DOHH2 (cell line): Measurements from ENCODE around the gene SHISA4.
A peak's percentile ranks its signal among the peaks of the same experiment; 100 is the strongest.

Experiments
- H3F3A ChIP-seq: fragments of 200-600 bp; sonication (generic), shearing (Covaris generic); 2 replicates; pipeline ENCODE4 v1.6.0; 2016; ENCODE audit warnings: antibody characterized with exemption, mild to moderate bottlenecking; ENCODE audit not compliant: control insufficient read depth, insufficient read depth
- H3K27ac ChIP-seq: fragments of 200-600 bp; sonication (generic); 2 replicates; pipeline ENCODE4 v1.5.1; 2014; ENCODE audit warnings: low read depth, mild to moderate bottlenecking, low read length, moderate library complexity
- H3K27me3 ChIP-seq: fragments of 200-600 bp; sonication (generic); 2 replicates; pipeline ENCODE4 v1.6.1; 2014; ENCODE audit warnings: mild to moderate bottlenecking, low read length, mixed read lengths; ENCODE audit not compliant: control insufficient read depth
- H3K36me3 ChIP-seq: fragments of 200-600 bp; sonication (generic); 2 replicates; pipeline ENCODE4 v1.6.1; 2014; ENCODE audit warnings: mild to moderate bottlenecking, low read length, moderate library complexity, mixed read lengths; ENCODE audit not compliant: control insufficient read depth
- H3K4me1 ChIP-seq: fragments of 200-600 bp; sonication (generic); 2 replicates; pipeline ENCODE4 v1.6.1; 2014; ENCODE audit warnings: mild to moderate bottlenecking, low read length, mixed read lengths; ENCODE audit not compliant: control insufficient read depth
- H3K4me2 ChIP-seq: fragments of 200-600 bp; sonication (generic); 2 replicates; pipeline ENCODE4 v1.6.0; 2014; ENCODE audit warnings: mild to moderate bottlenecking, low read length, moderate library complexity
- H3K4me3 ChIP-seq: fragments of 200-600 bp; sonication (generic); 2 replicates; pipeline ENCODE4 v1.5.1; 2014; ENCODE audit warnings: mild to moderate bottlenecking, low read length, mixed read lengths
- H3K79me2 ChIP-seq: fragments of 200-600 bp; sonication (generic); 2 replicates; pipeline ENCODE4 v1.6.1; 2014; ENCODE audit warnings: mild to moderate bottlenecking, low read length, mixed read lengths; ENCODE audit not compliant: control insufficient read depth
- H3K9me2 ChIP-seq: fragments of 200-600 bp; sonication (generic); replicated peaks from 2 replicates; pipeline ENCODE4 v1.6.1; 2014; ENCODE audit warnings: mild to moderate bottlenecking, low read length, mixed read lengths; ENCODE audit not compliant: control insufficient read depth
- H3K9me3 ChIP-seq: fragments of 200-600 bp; sonication (generic); 2 replicates; pipeline ENCODE4 v1.6.1; 2014; ENCODE audit warnings: antibody characterized with exemption, low read length, mixed read lengths; ENCODE audit not compliant: control insufficient read depth, insufficient read depth
- H4K20me1 ChIP-seq: fragments of 200-600 bp; sonication (generic); 2 replicates; pipeline ENCODE4 v1.6.0; 2014; ENCODE audit warnings: low read depth, mild to moderate bottlenecking, antibody characterized with exemption, low read length, moderate library complexity; ENCODE audit not compliant: control insufficient read depth, insufficient read depth
- CTCF ChIP-seq: fragments of 200-600 bp; sonication (generic); IDR thresholded peaks from one replicate; pipeline ENCODE4 v1.5.1; 2014; ENCODE audit warnings: antibody characterized with exemption, mild to moderate bottlenecking, low read depth, low read length; ENCODE audit not compliant: poor library complexity, severe bottlenecking
- EZH2phosphoT487 ChIP-seq: fragments of 200-600 bp; sonication (generic); IDR thresholded peaks from 2 replicates; pipeline ENCODE4 v1.6.1; 2017; ENCODE audit warnings: borderline replicate concordance, mild to moderate bottlenecking, antibody characterized with exemption, low read length, moderate library complexity, mixed read lengths

SHISA4 gene

GRCh38 chr1:201895913-201896807 is 7.5 kb downstream of the SHISA4 start:
- peaks cover 6% of the 10 kb centered on the region; the same call in 1 of the 2 replicates for H3K27me3 ChIP-seq
- no peaks in the 10 kb centered on the region for H3F3A ChIP-seq
- H3K4me2 ChIP-seq = peak overlapping the region; percentile 58
- H3K79me2 ChIP-seq = no peaks in the 10 kb centered on the region
- peak overlapping the region; percentile 33 for H3K4me3 ChIP-seq
- H3K9me2 ChIP-seq = no peaks in the 10 kb centered on the region
- H3K36me3 ChIP-seq = no peaks in the 10 kb centered on the region
- no peaks in the 10 kb centered on the region for H3K9me3 ChIP-seq
- TF ChIP-seq CTCF = peak; percentile 98
- no peak for TF ChIP-seq EZH2phosphoT487
- no peaks in the 10 kb centered on the region for H4K20me1 ChIP-seq
- no peak overlapping the region for H3K27ac ChIP-seq
- H3K4me1 ChIP-seq = peaks cover 9% of the 10 kb centered on the region

- Histone ChIP-seq H3K27me3 (peaks cover 6% of the 10 kb centered on the region; the same call in 1 of the 2 replicates), H3F3A (no peaks in the 10 kb centered on the region), H3K9me2 (no peaks in the 10 kb centered on the region), H3K4me3 (no peak overlapping the region), H3K27ac (no peak overlapping the region), H3K79me2 (no peaks in the 10 kb centered on the region), H3K4me1 (peaks cover 9% of the 10 kb centered on the region), H3K4me2 (no peak overlapping the region), H3K9me3 (no peaks in the 10 kb centered on the region), H4K20me1 (no peaks in the 10 kb centered on the region), H3K36me3 (no peaks in the 10 kb centered on the region)
- TF ChIP-seq EZH2phosphoT487 (no peak), CTCF (no peak)
These were observed 8.3 kb downstream of the SHISA4 start for GRCh38 chr1:201896951-201897391.

GRCh38 chr1:201898240-201898894 is 9.7 kb downstream of the SHISA4 start:
- no peak for TF ChIP-seq EZH2phosphoT487
- no peak for TF ChIP-seq CTCF
- Histone ChIP-seq H3K27me3 (peaks cover 4% of the 10 kb centered on the region; the same call in 1 of the 2 replicates), H3K27ac (no peak overlapping the region), H3K9me2 (no peaks in the 10 kb centered on the region), H3K4me1 (peaks cover 9% of the 10 kb centered on the region), H3K79me2 (no peaks in the 10 kb centered on the region), H3K4me3 (no peak overlapping the region), H3K9me3 (no peaks in the 10 kb centered on the region), H3K36me3 (no peaks in the 10 kb centered on the region), H3K4me2 (no peak overlapping the region), H3F3A (no peaks in the 10 kb centered on the region), H4K20me1 (no peaks in the 10 kb centered on the region)
